ENCODE results near the gene FBXL7.

FBXL7 gene

GRCh38 chr5:15646371-15646770, 146.4 kb downstream of the FBXL7 start:
- H3K9ac ChIP-seq (ENCODE audit: low read depth, low read length), result no peak overlapping the region
- H3K36me3 ChIP-seq (ENCODE audit: control insufficient read depth, insufficient read depth, low read length), result no peaks in the 10 kb centered on the region
- peaks cover 27% of the 10 kb centered on the region for H3K4me1 ChIP-seq (ENCODE audit: control insufficient read depth, insufficient read depth, low read length)
- no peak overlapping the region for H3K4me3 ChIP-seq (ENCODE audit: low read depth, low read length)
- H3K9me3 ChIP-seq (ENCODE audit: control insufficient read depth, insufficient read depth, low read length), result no peaks in the 10 kb centered on the region
- H3K27me3 ChIP-seq (ENCODE audit: control insufficient read depth, insufficient read depth, low read length), result no peaks in the 10 kb centered on the region

DNA sequence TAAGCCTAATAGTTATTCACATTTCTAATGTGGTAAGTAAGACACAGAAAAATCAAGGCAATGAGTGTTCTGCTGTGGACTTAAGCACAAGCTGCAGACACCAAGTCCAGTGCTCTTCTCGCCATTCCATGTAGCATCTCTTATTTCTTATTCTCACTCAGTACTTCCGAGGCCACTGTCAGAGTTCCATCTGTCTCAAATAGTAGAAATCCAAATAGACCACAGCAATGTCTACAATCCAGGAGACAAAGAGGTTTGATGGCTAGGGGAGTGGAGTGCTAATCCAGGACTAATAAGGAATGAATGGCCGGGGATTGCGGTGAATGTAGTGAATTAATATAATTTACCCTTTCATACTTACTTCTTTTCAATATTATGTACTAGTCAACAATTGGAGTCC, 147.3 kb downstream of the FBXL7 start:
- Histone ChIP-seq H3K9me3 (ENCODE audit: control insufficient read depth, insufficient read depth, low read length) (no peaks in the 10 kb centered on the region), H3K36me3 (ENCODE audit: control insufficient read depth, insufficient read depth, low read length) (no peaks in the 10 kb centered on the region), H3K27me3 (ENCODE audit: control insufficient read depth, insufficient read depth, low read length) (no peaks in the 10 kb centered on the region), H3K4me3 (ENCODE audit: low read depth, low read length) (no peak overlapping the region), H3K4me1 (ENCODE audit: control insufficient read depth, insufficient read depth, low read length) (peaks cover 27% of the 10 kb centered on the region), H3K9ac (ENCODE audit: low read depth, low read length) (no peak overlapping the region)

DNA sequence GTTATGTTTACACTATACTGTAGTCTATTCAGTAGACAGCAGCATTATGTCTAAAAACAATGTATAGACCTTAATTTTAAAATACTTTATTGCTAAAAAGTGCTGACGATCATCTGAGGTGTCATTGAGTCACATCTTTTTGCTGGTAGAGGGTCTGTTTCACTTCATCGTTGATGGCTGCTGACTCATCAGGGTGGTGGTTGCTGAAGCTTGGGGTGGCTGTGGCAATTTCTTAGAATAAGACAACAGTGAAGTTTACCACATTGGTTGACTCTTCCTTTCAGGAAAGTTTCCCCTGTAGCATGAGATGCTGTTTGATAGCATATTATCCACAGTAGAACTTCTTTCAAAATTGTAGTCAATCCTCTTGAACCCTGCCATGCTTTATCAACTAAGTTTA, 150.3 kb downstream of the FBXL7 start:
- Histone ChIP-seq H3K36me3 (ENCODE audit: control insufficient read depth, insufficient read depth, low read length) (no peaks in the 10 kb centered on the region), H3K9ac (ENCODE audit: low read depth, low read length) (no peak overlapping the region), H3K4me3 (ENCODE audit: low read depth, low read length) (no peak overlapping the region), H3K27me3 (ENCODE audit: control insufficient read depth, insufficient read depth, low read length) (no peaks in the 10 kb centered on the region), H3K4me1 (ENCODE audit: control insufficient read depth, insufficient read depth, low read length) (peaks cover 15% of the 10 kb centered on the region), H3K9me3 (ENCODE audit: control insufficient read depth, insufficient read depth, low read length) (no peaks in the 10 kb centered on the region)

GRCh38 chr5:15654779-15655178, 154.8 kb downstream of the FBXL7 start:
- H3K4me3 ChIP-seq (ENCODE audit: low read depth, low read length), result no peak overlapping the region
- H3K36me3 ChIP-seq (ENCODE audit: control insufficient read depth, insufficient read depth, low read length), result no peaks in the 10 kb centered on the region
- no peaks in the 10 kb centered on the region for H3K27me3 ChIP-seq (ENCODE audit: control insufficient read depth, insufficient read depth, low read length)
- peaks cover 3% of the 10 kb centered on the region for H3K4me1 ChIP-seq (ENCODE audit: control insufficient read depth, insufficient read depth, low read length)
- no peaks in the 10 kb centered on the region for H3K9me3 ChIP-seq (ENCODE audit: control insufficient read depth, insufficient read depth, low read length)
- no peak overlapping the region for H3K9ac ChIP-seq (ENCODE audit: low read depth, low read length)

DNA sequence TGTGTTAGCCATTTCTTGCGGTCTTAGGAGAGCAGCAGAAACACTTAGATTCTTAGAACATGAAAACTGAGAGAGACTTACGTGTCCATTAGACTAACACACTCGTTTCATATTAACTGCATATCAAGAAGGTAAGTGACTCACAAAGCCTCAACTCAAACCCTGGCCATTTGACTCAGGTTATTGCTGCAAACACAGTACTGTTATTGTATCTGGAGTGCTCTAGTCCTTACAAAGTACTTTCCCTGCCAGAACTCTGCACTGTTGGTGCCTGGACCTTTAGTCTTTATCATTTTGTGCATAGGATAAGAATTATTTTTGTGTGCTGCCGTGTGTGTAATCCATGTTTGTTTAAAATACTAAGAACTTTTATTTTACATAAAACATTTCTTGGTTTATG, 155.7 kb downstream of the FBXL7 start:
- H3K4me1 ChIP-seq (ENCODE audit: control insufficient read depth, insufficient read depth, low read length), result peaks cover 3% of the 10 kb centered on the region
- H3K27me3 ChIP-seq (ENCODE audit: control insufficient read depth, insufficient read depth, low read length), result no peaks in the 10 kb centered on the region
- no peak overlapping the region for H3K4me3 ChIP-seq (ENCODE audit: low read depth, low read length)
- no peak overlapping the region for H3K9ac ChIP-seq (ENCODE audit: low read depth, low read length)
- H3K9me3 ChIP-seq (ENCODE audit: control insufficient read depth, insufficient read depth, low read length), result no peaks in the 10 kb centered on the region
- H3K36me3 ChIP-seq (ENCODE audit: control insufficient read depth, insufficient read depth, low read length), result no peaks in the 10 kb centered on the region

DNA sequence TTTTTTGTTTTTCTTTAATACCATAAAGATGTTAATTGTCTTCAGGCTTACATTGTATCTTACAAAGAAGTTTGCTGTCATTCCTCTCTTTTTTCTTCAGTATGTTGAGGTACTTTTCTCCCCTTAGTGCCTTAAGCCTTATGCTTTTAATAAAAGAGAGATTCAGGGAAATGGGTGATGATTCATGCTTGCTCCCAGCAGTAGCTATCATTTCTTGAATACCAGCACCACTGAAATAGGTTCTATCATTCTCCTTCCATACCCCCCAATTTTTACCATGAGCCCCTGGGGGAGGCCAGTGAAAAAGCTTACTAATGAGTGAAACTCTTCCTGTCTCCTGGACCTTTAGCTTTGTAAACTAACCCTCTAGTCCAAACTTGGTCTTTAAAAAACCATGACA, 165.0 kb downstream of the FBXL7 start:
- H3K4me3 ChIP-seq (ENCODE audit: low read depth, low read length), result no peak overlapping the region
- no peaks in the 10 kb centered on the region for H3K9me3 ChIP-seq (ENCODE audit: control insufficient read depth, insufficient read depth, low read length)
- H3K27me3 ChIP-seq (ENCODE audit: control insufficient read depth, insufficient read depth, low read length), result no peaks in the 10 kb centered on the region
- no peaks in the 10 kb centered on the region for H3K4me1 ChIP-seq (ENCODE audit: control insufficient read depth, insufficient read depth, low read length)
- H3K9ac ChIP-seq (ENCODE audit: low read depth, low read length), result no peak overlapping the region
- H3K36me3 ChIP-seq (ENCODE audit: control insufficient read depth, insufficient read depth, low read length), result no peaks in the 10 kb centered on the region

DNA sequence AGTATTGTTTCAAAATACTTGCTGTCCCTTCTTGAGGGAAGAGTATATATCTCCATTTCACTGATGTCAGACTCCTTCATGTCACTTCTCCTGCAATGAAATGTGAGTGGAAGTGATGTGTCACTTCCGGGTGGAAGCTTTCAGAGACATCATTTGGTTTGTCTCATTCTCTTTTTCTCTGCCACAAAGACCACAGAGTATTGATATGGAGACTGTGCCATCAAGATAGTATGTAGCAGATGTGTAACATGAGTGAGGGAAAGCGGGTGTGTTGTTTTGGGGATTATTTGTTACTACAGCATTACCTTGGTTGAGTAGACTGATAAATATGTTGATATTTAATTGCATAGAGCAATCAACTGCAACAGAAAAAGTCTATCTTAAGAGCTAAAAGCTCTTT, 169.8 kb downstream of the FBXL7 start:
- Histone ChIP-seq H3K36me3 (ENCODE audit: control insufficient read depth, insufficient read depth, low read length) (no peaks in the 10 kb centered on the region), H3K4me1 (ENCODE audit: control insufficient read depth, insufficient read depth, low read length) (peaks cover 5% of the 10 kb centered on the region), H3K4me3 (ENCODE audit: low read depth, low read length) (no peak overlapping the region), H3K9me3 (ENCODE audit: control insufficient read depth, insufficient read depth, low read length) (no peaks in the 10 kb centered on the region), H3K9ac (ENCODE audit: low read depth, low read length) (no peak overlapping the region), H3K27me3 (ENCODE audit: control insufficient read depth, insufficient read depth, low read length) (no peaks in the 10 kb centered on the region)

GRCh38 chr5:15674716-15675115, 174.7 kb downstream of the FBXL7 start:
- Histone ChIP-seq H3K9me3 (ENCODE audit: control insufficient read depth, insufficient read depth, low read length) (no peaks in the 10 kb centered on the region), H3K4me1 (ENCODE audit: control insufficient read depth, insufficient read depth, low read length) (peaks cover 5% of the 10 kb centered on the region), H3K4me3 (ENCODE audit: low read depth, low read length) (no peak overlapping the region), H3K27me3 (ENCODE audit: control insufficient read depth, insufficient read depth, low read length) (no peaks in the 10 kb centered on the region), H3K9ac (ENCODE audit: low read depth, low read length) (no peak overlapping the region), H3K36me3 (ENCODE audit: control insufficient read depth, insufficient read depth, low read length) (no peaks in the 10 kb centered on the region)

- no peaks in the 10 kb centered on the region for H3K27me3 ChIP-seq (ENCODE audit: control insufficient read depth, insufficient read depth, low read length)
- H3K4me3 ChIP-seq (ENCODE audit: low read depth, low read length), result no peak overlapping the region
- H3K9ac ChIP-seq (ENCODE audit: low read depth, low read length), result no peak overlapping the region
- H3K4me1 ChIP-seq (ENCODE audit: control insufficient read depth, insufficient read depth, low read length), result peaks cover 2% of the 10 kb centered on the region
- no peaks in the 10 kb centered on the region for H3K9me3 ChIP-seq (ENCODE audit: control insufficient read depth, insufficient read depth, low read length)
- no peaks in the 10 kb centered on the region for H3K36me3 ChIP-seq (ENCODE audit: control insufficient read depth, insufficient read depth, low read length)
These were observed 176.6 kb downstream of the FBXL7 start for GRCh38 chr5:15676591-15676990.

DNA sequence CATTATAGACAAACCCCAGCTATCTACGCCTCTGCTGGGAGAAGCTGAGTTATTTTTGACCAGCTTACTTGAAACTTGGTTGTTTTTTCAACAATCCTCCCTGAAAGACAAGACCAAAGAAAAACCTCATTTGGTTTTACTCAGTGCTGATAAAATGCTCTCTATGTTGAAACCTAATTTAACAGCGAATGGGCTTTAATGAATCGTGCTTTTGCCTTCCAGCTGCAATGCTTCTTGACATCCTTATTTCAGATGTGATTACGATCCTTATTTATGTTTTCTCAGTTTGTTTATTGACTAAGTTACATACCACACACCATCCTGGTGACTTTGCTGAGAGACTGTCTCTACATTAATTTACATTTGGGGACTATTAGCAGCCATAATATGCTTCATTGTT, 179.2 kb downstream of the FBXL7 start:
- no peaks in the 10 kb centered on the region for H3K9me3 ChIP-seq (ENCODE audit: control insufficient read depth, insufficient read depth, low read length)
- H3K36me3 ChIP-seq (ENCODE audit: control insufficient read depth, insufficient read depth, low read length), result no peaks in the 10 kb centered on the region
- no peak overlapping the region for H3K9ac ChIP-seq (ENCODE audit: low read depth, low read length)
- no peak overlapping the region for H3K4me3 ChIP-seq (ENCODE audit: low read depth, low read length)
- H3K27me3 ChIP-seq (ENCODE audit: control insufficient read depth, insufficient read depth, low read length), result no peaks in the 10 kb centered on the region
- no peaks in the 10 kb centered on the region for H3K4me1 ChIP-seq (ENCODE audit: control insufficient read depth, insufficient read depth, low read length)

DNA sequence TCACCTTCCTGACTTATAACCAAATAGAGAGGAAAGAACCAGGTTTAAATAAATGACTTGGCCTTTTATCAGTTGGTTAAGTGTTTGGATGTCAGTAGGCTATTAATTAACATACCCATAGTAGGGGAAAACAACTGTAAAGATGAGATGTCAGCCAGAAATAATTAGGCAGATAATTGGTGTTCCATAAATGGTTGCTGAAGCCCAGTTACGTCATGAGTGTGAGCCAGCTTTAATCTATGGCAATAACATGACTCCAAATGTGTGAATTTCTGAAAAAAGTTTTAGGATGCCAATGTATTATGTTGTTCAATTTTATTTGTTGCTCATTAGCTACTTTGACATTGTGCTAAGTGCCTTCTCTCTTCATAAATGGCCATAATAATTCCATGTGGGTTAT, 180.5 kb downstream of the FBXL7 start:
- Histone ChIP-seq H3K9me3 (ENCODE audit: control insufficient read depth, insufficient read depth, low read length) (no peaks in the 10 kb centered on the region), H3K9ac (ENCODE audit: low read depth, low read length) (no peak overlapping the region), H3K4me1 (ENCODE audit: control insufficient read depth, insufficient read depth, low read length) (no peaks in the 10 kb centered on the region), H3K36me3 (ENCODE audit: control insufficient read depth, insufficient read depth, low read length) (no peaks in the 10 kb centered on the region), H3K4me3 (ENCODE audit: low read depth, low read length) (no peak overlapping the region), H3K27me3 (ENCODE audit: control insufficient read depth, insufficient read depth, low read length) (no peaks in the 10 kb centered on the region)

DNA sequence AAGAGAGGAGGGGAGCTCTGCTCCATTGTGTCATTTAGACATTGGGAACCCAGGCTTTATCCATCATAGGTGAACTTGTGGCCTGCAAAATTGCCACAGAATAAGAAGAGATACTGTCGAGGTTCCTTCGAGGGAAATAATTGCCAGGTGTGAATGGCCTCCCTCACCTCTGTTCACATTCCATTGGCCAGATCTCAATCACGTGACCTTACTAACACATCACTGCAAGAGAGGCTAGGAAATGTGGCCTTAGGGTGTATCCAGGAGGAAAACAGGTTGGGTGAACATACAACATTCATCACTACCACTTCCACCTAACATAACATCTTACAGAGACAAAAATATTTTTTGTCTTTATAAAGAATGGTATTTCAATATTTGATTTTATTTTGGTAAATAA, 182.1 kb downstream of the FBXL7 start:
- Histone ChIP-seq H3K4me1 (ENCODE audit: control insufficient read depth, insufficient read depth, low read length) (peaks cover 4% of the 10 kb centered on the region), H3K9me3 (ENCODE audit: control insufficient read depth, insufficient read depth, low read length) (no peaks in the 10 kb centered on the region)

GRCh38 chr5:15682566-15682965, 182.6 kb downstream of the FBXL7 start:
- Histone ChIP-seq H3K9me3 (ENCODE audit: control insufficient read depth, insufficient read depth, low read length) (no peaks in the 10 kb centered on the region), H3K4me1 (ENCODE audit: control insufficient read depth, insufficient read depth, low read length) (peaks cover 7% of the 10 kb centered on the region), H3K36me3 (ENCODE audit: control insufficient read depth, insufficient read depth, low read length) (no peaks in the 10 kb centered on the region), H3K4me3 (ENCODE audit: low read depth, low read length) (no peak overlapping the region), H3K9ac (ENCODE audit: low read depth, low read length) (no peak overlapping the region), H3K27me3 (ENCODE audit: control insufficient read depth, insufficient read depth, low read length) (no peaks in the 10 kb centered on the region)

More for the DNA sequence above, 182.1 kb downstream of the FBXL7 start:
- Histone ChIP-seq H3K9ac (ENCODE audit: low read depth, low read length) (no peak overlapping the region), H3K27me3 (ENCODE audit: control insufficient read depth, insufficient read depth, low read length) (no peaks in the 10 kb centered on the region), H3K4me3 (ENCODE audit: low read depth, low read length) (no peak overlapping the region), H3K36me3 (ENCODE audit: control insufficient read depth, insufficient read depth, low read length) (no peaks in the 10 kb centered on the region)
